Right lobe of liver (tissue), 6 donors: ENCODE results near the gene HOXD8. TPM values are rescaled to one million over a fixed set of nuclear protein-coding genes. Genes with fewer than 3 reads are reported as not detected.

Experiments
- ATAC-seq, 4 donors: fragments of 200-7000 bp; cut with Tn5 transposase; one replicate each; pipeline ENCODE4 v1.9.1; 2020; ENCODE audit warnings: mild to moderate bottlenecking in 4 of 4, moderate library complexity in 4 of 4
- DNase-seq, 3 donors: peaks; one replicate each; pipeline ENCODE4 v3.0.0-alpha.2; 2020
- H3K27ac ChIP-seq, 3 donors: fragments of 200-600 bp; one replicate each; pipeline ENCODE4 v1.8.0; 2022
- H3K27me3 ChIP-seq, 2 donors: fragments of 200-600 bp; one replicate each; pipeline ENCODE4 v1.8.0; 2022
- H3K36me3 ChIP-seq, 4 donors: fragments of 200-600 bp; sonication (generic) in 1 of 4; one replicate each; pipeline versions ENCODE4 v1.5.1 to v1.8.0; 2017 to 2022; ENCODE audit warnings: control low read depth in 1 of 4
- H3K4me1 ChIP-seq, 4 donors: fragments of 200-600 bp; sonication (generic) in 1 of 4; one replicate each; pipeline versions ENCODE4 v1.5.1 to v1.8.0; 2017 to 2022; ENCODE audit warnings: control low read depth in 1 of 4
- H3K4me3 ChIP-seq, 3 donors: fragments of 200-600 bp; one replicate each; pipeline ENCODE4 v1.8.0; 2022
- H3K9me3 ChIP-seq, 4 donors: fragments of 200-600 bp; sonication (generic) in 1 of 4; one replicate each; pipeline versions ENCODE4 v1.5.1 to v1.8.0; 2017 to 2022; ENCODE audit warnings: control low read depth in 1 of 4
- POLR2A ChIP-seq: fragments of 450-650 bp; IDR thresholded peaks from one replicate; pipeline ENCODE4 v1.6.1; 2017; ENCODE audit warnings: antibody characterized with exemption, mild to moderate bottlenecking
- WGBS: methylation state at CpG from one replicate; pipeline ENCODE4 v1.1.6; 2018; ENCODE audit warnings: low coverage, low lambda C conversion rate; ENCODE audit not compliant: insufficient coverage; ENCODE audit errors: missing lambda C conversion rate; 5-methylcytosine and 5-hydroxymethylcytosine counted together
- intact Hi-C, 2 donors: fragments of 100-400 bp; cut with DNase I; formaldehyde crosslinking; loops; one replicate each; pipeline versions ENCODE4 v1.11.2 to v1.14.1; 2022
- total RNA-seq, 6 experiments: library from RNA; depleted of rRNA in 2 of 6; stranded (reverse); fragments of >200 nt in 2 of 6; fragmentation: NEBNext Ultra II Directional in 3 of 6; extraction: Animal tissue kit (Norgen Biotek cat#: 25700) in 3 of 6; gene quantifications; one replicate each; pipeline versions ENCODE4 v1.1.0 to v1.2.4, GENCODE V29; 2016 to 2023
- TF ChIP-seq, protein P1 (sequence below), 4 donors: fragments of 200-600 bp in 3 of 4; fragments of 450-650 bp in 1 of 4; IDR thresholded peaks; one replicate each; pipeline versions ENCODE4 v1.5.1 to v1.8.0; 2016 to 2022; ENCODE audit warnings: antibody characterized with exemption in 4 of 4, mild to moderate bottlenecking in 2 of 4
- donor health status: DM: no; HTN: yes; CAD: no.
- donor health status: DM: no; HTN: no; CAD: no.
- donor health status: DM: no; HTN: no; CAD: no.
- donor health status: DM: no; HTN: yes; CAD: no.
- donor health status: DM: no; HTN: yes; CAD: no.

HOXD8 gene
- total RNA-seq, 6 experiments from 2014 or later, result 0.74 TPM; not detected in 5

DNA sequence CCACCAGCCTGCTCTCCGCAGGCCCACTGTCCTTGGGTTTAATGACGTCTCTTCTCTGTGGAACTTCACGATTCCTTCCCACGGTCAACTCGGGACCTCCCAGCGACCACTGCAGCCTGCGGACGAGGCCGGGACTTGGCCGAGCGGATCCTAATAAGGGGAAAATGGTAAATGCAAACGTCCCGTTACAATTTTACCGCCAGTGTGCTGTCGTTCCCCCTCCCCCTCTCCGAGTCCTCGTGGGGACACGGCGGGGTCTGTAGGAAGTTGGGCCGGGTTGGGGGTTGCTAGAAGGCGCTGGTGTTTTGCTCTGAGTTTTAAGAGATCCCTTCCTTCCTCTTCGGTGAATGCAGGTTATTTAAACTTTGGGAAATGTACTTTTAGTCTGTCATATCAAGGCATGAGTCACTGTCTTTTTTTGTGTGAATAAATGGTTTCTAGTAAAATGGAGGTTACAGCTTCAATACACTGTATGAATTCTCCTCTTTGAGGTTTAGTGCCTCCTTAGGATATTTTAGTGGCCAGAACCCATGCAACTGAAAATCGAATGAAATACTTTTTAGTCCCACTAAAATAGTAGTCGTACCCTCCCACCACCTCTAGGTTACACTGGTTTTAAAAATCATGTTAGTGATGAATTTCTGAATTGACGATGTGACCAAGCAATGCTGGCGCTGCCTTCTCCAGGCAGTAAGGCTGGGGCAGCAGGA lies 20.2 kb upstream of the HOXD8 start:
- no peak overlapping the region for H3K4me3 ChIP-seq

DNA sequence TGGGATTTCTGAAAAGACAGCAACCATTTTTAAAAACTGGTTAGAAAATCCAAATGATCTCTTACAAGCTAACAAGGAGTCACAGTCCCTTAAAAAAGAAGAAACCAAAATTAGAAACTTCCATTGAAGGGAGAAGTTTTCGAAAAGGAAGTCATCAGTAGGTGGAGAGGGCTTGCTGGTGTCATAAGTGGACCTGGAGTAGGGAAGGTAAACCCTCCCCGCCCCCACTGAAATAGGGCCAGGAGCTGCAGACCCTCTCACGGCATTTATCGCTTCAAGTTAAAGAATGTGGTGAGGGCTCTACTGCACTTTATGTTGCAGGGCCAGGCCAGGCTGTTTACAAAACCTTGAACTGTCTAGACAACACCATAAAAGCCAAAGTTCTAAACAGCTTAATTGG lies 19.6 kb upstream of the HOXD8 start:
- intact Hi-C loops, result no loop called here
- DNase-seq, result no peak
- WGBS, result 11% methylated on average over 4 of the region's 4 CpGs

More for the DNA sequence above, 20.2 kb upstream of the HOXD8 start:
- TF ChIP-seq POLR2A, result no peak
- TF ChIP-seq, protein P1, sequence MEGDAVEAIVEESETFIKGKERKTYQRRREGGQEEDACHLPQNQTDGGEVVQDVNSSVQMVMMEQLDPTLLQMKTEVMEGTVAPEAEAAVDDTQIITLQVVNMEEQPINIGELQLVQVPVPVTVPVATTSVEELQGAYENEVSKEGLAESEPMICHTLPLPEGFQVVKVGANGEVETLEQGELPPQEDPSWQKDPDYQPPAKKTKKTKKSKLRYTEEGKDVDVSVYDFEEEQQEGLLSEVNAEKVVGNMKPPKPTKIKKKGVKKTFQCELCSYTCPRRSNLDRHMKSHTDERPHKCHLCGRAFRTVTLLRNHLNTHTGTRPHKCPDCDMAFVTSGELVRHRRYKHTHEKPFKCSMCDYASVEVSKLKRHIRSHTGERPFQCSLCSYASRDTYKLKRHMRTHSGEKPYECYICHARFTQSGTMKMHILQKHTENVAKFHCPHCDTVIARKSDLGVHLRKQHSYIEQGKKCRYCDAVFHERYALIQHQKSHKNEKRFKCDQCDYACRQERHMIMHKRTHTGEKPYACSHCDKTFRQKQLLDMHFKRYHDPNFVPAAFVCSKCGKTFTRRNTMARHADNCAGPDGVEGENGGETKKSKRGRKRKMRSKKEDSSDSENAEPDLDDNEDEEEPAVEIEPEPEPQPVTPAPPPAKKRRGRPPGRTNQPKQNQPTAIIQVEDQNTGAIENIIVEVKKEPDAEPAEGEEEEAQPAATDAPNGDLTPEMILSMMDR (IDR thresholded peaks at IDR 0.05), result no peak
- Histone ChIP-seq H3K9me3 (no peaks in the 10 kb centered on the region), H3K36me3 (no peaks in the 10 kb centered on the region), H3K4me1 (peaks cover 0 to 8% (median 0%) of the 10 kb centered on the region in 4 donors), H3K27ac (no peak overlapping the region), H3K27me3 (peaks cover 15 to 86% of the 10 kb centered on the region in 2 donors)
- ATAC-seq (no peak), DNase-seq (no peak)
- intact Hi-C loops, result no loop called here
- 8% methylated on average over 16 of the region's 26 CpGs for WGBS

DNA sequence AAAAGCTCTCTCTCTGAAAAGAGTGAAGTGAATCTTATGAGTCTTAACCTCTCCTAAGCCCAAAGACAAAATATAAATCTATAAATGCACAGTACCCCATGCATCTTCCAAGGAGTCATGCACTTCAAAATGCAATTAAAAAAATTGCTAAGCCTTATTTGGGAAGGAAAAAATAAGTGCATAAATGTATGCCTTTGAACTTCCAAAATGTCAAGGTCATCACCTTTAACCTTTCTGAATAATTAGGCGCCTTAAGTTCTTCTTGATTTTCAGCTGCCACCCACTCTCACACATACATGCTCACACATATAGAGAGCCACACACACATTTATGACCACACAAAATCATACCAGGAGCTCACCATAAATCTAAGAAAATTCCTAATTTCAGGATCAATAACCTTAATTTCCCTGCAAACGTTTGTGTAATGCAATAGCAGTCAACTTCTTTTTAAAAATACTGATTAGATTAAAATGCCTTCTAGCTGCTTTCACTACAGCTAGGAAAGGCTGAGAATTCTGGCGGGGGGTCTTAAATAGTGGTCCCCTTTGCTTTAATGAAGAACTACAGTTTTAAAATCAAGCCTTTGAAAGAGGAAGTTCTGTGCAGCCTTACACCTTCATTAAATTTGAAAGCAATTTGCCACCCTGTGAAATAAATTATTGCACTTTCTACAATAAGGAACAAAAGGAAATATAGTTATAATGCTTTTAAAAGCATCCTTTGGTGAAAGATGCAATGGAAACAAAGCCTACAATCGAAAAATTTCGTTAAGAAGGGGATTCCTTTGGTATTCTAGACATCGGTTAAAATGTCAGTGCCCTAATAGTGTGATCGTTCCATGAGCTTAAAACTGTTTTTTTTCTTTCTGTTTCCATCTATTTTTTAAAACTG lies 18.8 kb upstream of the HOXD8 start:
- TF ChIP-seq POLR2A, result no peak
- TF ChIP-seq, protein P1 (IDR thresholded peaks at IDR 0.05), result no peak
- 16% methylated on average over 7 of the region's 7 CpGs for WGBS
- Histone ChIP-seq H3K9me3 (no peaks in the 10 kb centered on the region), H3K4me1 (peaks cover 0 to 8% (median 0%) of the 10 kb centered on the region in 4 donors), H3K27ac (no peak overlapping the region), H3K27me3 (peaks cover 8 to 88% of the 10 kb centered on the region in 2 donors), H3K36me3 (no peaks in the 10 kb centered on the region), H3K4me3 (no peak overlapping the region)
- no peak for ATAC-seq
- intact Hi-C loops, result no loop called here
- no peak for DNase-seq

More for the DNA sequence above, 19.6 kb upstream of the HOXD8 start:
- peaks cover 9 to 86% of the 10 kb centered on the region in 2 donors for H3K27me3 ChIP-seq
- no peak for ATAC-seq
- H3K4me3 ChIP-seq, result no peak overlapping the region
- peaks cover 0 to 8% (median 0%) of the 10 kb centered on the region in 4 donors for H3K4me1 ChIP-seq
- H3K36me3 ChIP-seq, result no peaks in the 10 kb centered on the region
- no peaks in the 10 kb centered on the region for H3K9me3 ChIP-seq
- no peak for TF ChIP-seq POLR2A
- TF ChIP-seq, protein P1 (IDR thresholded peaks at IDR 0.05), result no peak
- H3K27ac ChIP-seq, result no peak overlapping the region

DNA sequence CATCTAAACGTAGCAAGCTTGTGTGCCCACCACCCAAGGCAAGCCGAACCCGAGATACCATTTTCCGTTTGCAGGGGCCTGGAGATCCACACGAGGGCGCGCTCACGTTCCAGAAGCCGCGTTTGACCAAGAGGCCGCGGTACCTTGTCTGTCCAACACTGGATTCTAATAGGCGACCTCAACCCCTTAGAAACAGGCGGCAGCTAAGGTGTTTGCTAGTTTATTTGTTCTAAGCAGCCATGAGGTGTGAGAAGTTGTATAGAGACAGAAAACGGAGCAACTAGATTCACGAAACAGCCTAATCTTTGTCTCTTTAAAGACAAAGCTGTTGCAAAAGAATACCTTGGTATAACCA lies 18.2 kb upstream of the HOXD8 start:
- Histone ChIP-seq H3K9me3 (no peaks in the 10 kb centered on the region), H3K27me3 (peaks cover 8 to 88% of the 10 kb centered on the region in 2 donors), H3K27ac (no peak overlapping the region), H3K36me3 (no peaks in the 10 kb centered on the region), H3K4me1 (peaks cover 0 to 6% (median 0%) of the 10 kb centered on the region in 4 donors), H3K4me3 (no peak overlapping the region)
- DNase-seq, result peak in 1 of 3 donors; percentile 55
- TF ChIP-seq POLR2A, result no peak
- TF ChIP-seq, protein P1 (IDR thresholded peaks at IDR 0.05), result peak; percentile 16 to 65 (median 52)
- peak; percentile 17 to 69 (median 54) for ATAC-seq
- intact Hi-C loops, result no loop called here
- 4% methylated on average over 16 of the region's 16 CpGs for WGBS
